ENCODE measurements around the gene GSTA2.

GRCh38 chr6:52741872-52742271, 21.4 kb downstream of the GSTA2 start:
- no peak for TF ChIP-seq CTCF (IDR thresholded peaks at IDR 0.05)
- no peak for TF ChIP-seq MAX (IDR thresholded peaks at IDR 0.05; ENCODE audit: low read depth)
- TF ChIP-seq REST (IDR thresholded peaks at IDR 0.05; ENCODE audit: low read depth, low read length): no peak
- no peak for TF ChIP-seq EZH2phosphoT487 (IDR thresholded peaks at IDR 0.05; ENCODE audit: borderline replicate concordance, low read depth)
- TF ChIP-seq JUND (IDR thresholded peaks at IDR 0.05): no peak
- no peak for TF ChIP-seq RFX5 (IDR thresholded peaks at IDR 0.05; ENCODE audit: low read length)
- TF ChIP-seq RXRA (IDR thresholded peaks at IDR 0.05; ENCODE audit: borderline replicate concordance, low read depth): no peak
- no peak for TF ChIP-seq YY1 (IDR thresholded peaks at IDR 0.05; ENCODE audit: low read depth)
- TF ChIP-seq GABPA (IDR thresholded peaks at IDR 0.05; ENCODE audit: low read depth): no peak
- no peak for TF ChIP-seq USF1 (IDR thresholded peaks at IDR 0.05; ENCODE audit: borderline replicate concordance, low read depth)
- no peak for TF ChIP-seq RAD21 (IDR thresholded peaks at IDR 0.05; ENCODE audit: low read length)
- TF ChIP-seq POLR2AphosphoS5 (IDR thresholded peaks at IDR 0.05; ENCODE audit: low read depth, low read length): no peak
- TF ChIP-seq EP300 (IDR thresholded peaks at IDR 0.05; ENCODE audit: borderline replicate concordance in 1 of 2, low read depth in 1 of 2, low read length in 1 of 2): no peak
- TF ChIP-seq NRF1 (IDR thresholded peaks at IDR 0.05; ENCODE audit: low read depth, low read length): no peak
